H9 (cell line): ENCODE results near the gene LBH. TPM values are rescaled to one million over a fixed set of nuclear protein-coding genes. Genes with fewer than 3 reads are reported as not detected.

ENCODE experiments used
- DNase-seq: peaks from one replicate; pipeline ENCODE4 v3.0.0-alpha.2; 2017
- H2AFZ ChIP-seq: one replicate; pipeline ENCODE4 v1.6.1; 2013; ENCODE audit warnings: mild to moderate bottlenecking, low read length, control low read depth, moderate library complexity
- H2AK5ac ChIP-seq: 2 replicates; pipeline ENCODE4 v1.6.1; 2013; ENCODE audit warnings: low read length, control low read depth, mixed read lengths; ENCODE audit not compliant: insufficient read length
- H2BK120ac ChIP-seq: one replicate; pipeline ENCODE4 v1.6.1; 2013; ENCODE audit warnings: low read depth, mild to moderate bottlenecking, low read length, control low read depth, inconsistent platforms; ENCODE audit not compliant: poor library complexity, severe bottlenecking
- H2BK12ac ChIP-seq: 2 replicates; pipeline ENCODE4 v1.6.1; 2013; ENCODE audit warnings: low read length, control low read depth, mixed read lengths, low read depth; ENCODE audit not compliant: insufficient read length
- H2BK15ac ChIP-seq: 2 replicates; pipeline ENCODE4 v1.6.1; 2013; ENCODE audit warnings: low read depth, low read length, control low read depth
- H2BK20ac ChIP-seq: one replicate; pipeline ENCODE4 v1.6.1; 2013; ENCODE audit warnings: low read depth, mild to moderate bottlenecking, low read length, control low read depth, inconsistent platforms; ENCODE audit not compliant: poor library complexity, severe bottlenecking
- H2BK5ac ChIP-seq: 2 replicates; pipeline ENCODE4 v1.6.1; 2013; ENCODE audit warnings: low read length, control low read depth, mixed read lengths; ENCODE audit not compliant: insufficient read length
- H3K14ac ChIP-seq: 2 replicates; pipeline ENCODE4 v1.6.1; 2013; ENCODE audit warnings: low read length, control low read depth; ENCODE audit not compliant: insufficient read depth
- H3K18ac ChIP-seq: 2 replicates; pipeline ENCODE4 v1.6.1; 2013; ENCODE audit warnings: low read depth, mild to moderate bottlenecking, mixed read lengths, low read length, control low read depth; ENCODE audit not compliant: insufficient read length
- H3K23ac ChIP-seq: 2 replicates; pipeline ENCODE4 v1.6.1; 2013; ENCODE audit warnings: low read length, control low read depth, mixed read lengths, low read depth; ENCODE audit not compliant: insufficient read length
- H3K23me2 ChIP-seq: 2 replicates; pipeline ENCODE4 v1.6.1; 2013; ENCODE audit warnings: low read depth, mild to moderate bottlenecking, mixed read lengths, low read length, control low read depth; ENCODE audit not compliant: insufficient read length, poor library complexity, severe bottlenecking
- H3K27ac ChIP-seq: 2 replicates; pipeline ENCODE4 v1.5.1; 2013; ENCODE audit warnings: low read length, control low read depth, mixed read lengths, low read depth; ENCODE audit not compliant: insufficient read length
- H3K27me3 ChIP-seq: 2 replicates; pipeline ENCODE4 v1.6.1; 2013; ENCODE audit warnings: low read length, control low read depth, inconsistent platforms; ENCODE audit not compliant: insufficient read depth
- H3K4ac ChIP-seq: 2 replicates; pipeline ENCODE4 v1.6.1; 2013; ENCODE audit warnings: low read depth, mild to moderate bottlenecking, control low read depth, inconsistent platforms, low read length, moderate library complexity
- H3K4me1 ChIP-seq: 2 replicates; pipeline ENCODE4 v1.6.1; 2013; ENCODE audit warnings: low read length, control low read depth, inconsistent platforms; ENCODE audit not compliant: insufficient read depth
- H3K4me2 ChIP-seq: 2 replicates; pipeline ENCODE4 v1.6.1; 2013; ENCODE audit warnings: low read length, control low read depth, mixed read lengths; ENCODE audit not compliant: insufficient read length, insufficient read depth
- H3K56ac ChIP-seq: 2 replicates; pipeline ENCODE4 v1.6.1; 2013; ENCODE audit warnings: low read depth, mild to moderate bottlenecking, mixed read lengths, low read length, control low read depth; ENCODE audit not compliant: insufficient read length
- H3K79me1 ChIP-seq: 2 replicates; pipeline ENCODE4 v1.6.1; 2013; ENCODE audit warnings: low read depth, mild to moderate bottlenecking, moderate library complexity, low read length, control low read depth, inconsistent platforms; ENCODE audit not compliant: insufficient read depth, poor library complexity, severe bottlenecking
- H3K79me2 ChIP-seq: 2 replicates; pipeline ENCODE4 v1.6.1; 2013; ENCODE audit warnings: low read length, control low read depth, inconsistent platforms; ENCODE audit not compliant: insufficient read depth
- H3K9ac ChIP-seq: 2 replicates; pipeline ENCODE4 v1.6.1; 2013; ENCODE audit warnings: low read length, control low read depth, mixed read lengths; ENCODE audit not compliant: insufficient read length; ENCODE audit errors: extremely low read depth
- H3K9me3 ChIP-seq: one replicate; pipeline ENCODE4 v1.6.1; 2013; ENCODE audit warnings: low read depth, low read length, inconsistent platforms; ENCODE audit not compliant: control insufficient read depth
- H3T11ph ChIP-seq: one replicate; pipeline ENCODE4 v1.6.1; 2013; ENCODE audit warnings: mild to moderate bottlenecking, low read length, control low read depth, inconsistent platforms
- H4K20me1 ChIP-seq: one replicate; pipeline ENCODE4 v1.6.1; 2013; ENCODE audit not compliant: control insufficient read depth, insufficient read length, insufficient read depth
- H4K5ac ChIP-seq: 2 replicates; pipeline ENCODE4 v1.6.1; 2013; ENCODE audit warnings: low read depth, mild to moderate bottlenecking, mixed read lengths, low read length, control low read depth; ENCODE audit not compliant: insufficient read length
- H4K8ac ChIP-seq: replicated peaks from 2 replicates; pipeline ENCODE4 v1.6.1; 2013; ENCODE audit warnings: low read length, control low read depth, mixed read lengths, low read depth; ENCODE audit not compliant: insufficient read length
- H4K91ac ChIP-seq: 2 replicates; pipeline ENCODE4 v1.6.1; 2013; ENCODE audit warnings: low read depth, mild to moderate bottlenecking, moderate library complexity, mixed read lengths, low read length, control low read depth; ENCODE audit not compliant: insufficient read length
- H3K27ac Mint-ChIP-seq, 3 experiments: 2 replicates in 2 of 3; 3 replicates in 1 of 3; pipeline ENCODE4 v1.8.0; 2020 to 2021; ENCODE audit warnings: mixed read lengths in 3 of 3, mild to moderate bottlenecking in 1 of 3, moderate library complexity in 1 of 3
- H3K27me3 Mint-ChIP-seq: 2 replicates; pipeline ENCODE4 v1.8.0; 2021; ENCODE audit warnings: low read depth, mild to moderate bottlenecking, moderate library complexity, mixed read lengths
- H3K36me3 Mint-ChIP-seq, 3 experiments: 2 replicates in 2 of 3; 3 replicates in 1 of 3; pipeline ENCODE4 v1.8.0; 2020 to 2021; ENCODE audit warnings: low read depth in 3 of 3, mixed read lengths in 3 of 3; ENCODE audit not compliant: insufficient read depth in 1 of 3
- H3K4me1 Mint-ChIP-seq, 2 experiments: 2 replicates each; pipeline ENCODE4 v1.8.0; 2020; ENCODE audit warnings: mixed read lengths in 2 of 2
- H3K4me3 Mint-ChIP-seq, 2 experiments: 2 replicates in 1 of 2; 3 replicates in 1 of 2; pipeline ENCODE4 v1.8.0; 2020 to 2021; ENCODE audit warnings: mild to moderate bottlenecking in 2 of 2, mixed read lengths in 2 of 2, moderate library complexity in 1 of 2
- H3K9me3 Mint-ChIP-seq, 2 experiments: 2 replicates in 1 of 2; 3 replicates in 1 of 2; pipeline ENCODE4 v1.8.0; 2020; ENCODE audit warnings: mild to moderate bottlenecking in 2 of 2, mixed read lengths in 2 of 2, moderate library complexity in 1 of 2
- WGBS: extraction: QIAGEN DNeasy Blood & Tissue Kit; methylation state at CpG from one replicate; pipeline ENCODE4 v1.1.7; 2013; ENCODE audit warnings: missing lambda C conversion rate, low lambda C conversion rate, mixed read lengths; ENCODE audit not compliant: insufficient read length; ENCODE audit errors: extremely low coverage; 5-methylcytosine and 5-hydroxymethylcytosine counted together
- total RNA-seq: library from RNA; stranded (reverse); gene quantifications from 2 replicates; pipeline ENCODE4 v1.2.1, GENCODE V29; 2021
- TF ChIP-seq, protein P1 (sequence below): fragments of 200-600 bp; sonication (generic); conservative IDR thresholded peaks from 3 replicates; pipeline ENCODE4 v1.8.0; 2021; ENCODE audit warnings: antibody characterized with exemption, mild to moderate bottlenecking

Gene LBH
- total RNA-seq, 1 experiment from 2014 or later = 53.0 TPM

DNA sequence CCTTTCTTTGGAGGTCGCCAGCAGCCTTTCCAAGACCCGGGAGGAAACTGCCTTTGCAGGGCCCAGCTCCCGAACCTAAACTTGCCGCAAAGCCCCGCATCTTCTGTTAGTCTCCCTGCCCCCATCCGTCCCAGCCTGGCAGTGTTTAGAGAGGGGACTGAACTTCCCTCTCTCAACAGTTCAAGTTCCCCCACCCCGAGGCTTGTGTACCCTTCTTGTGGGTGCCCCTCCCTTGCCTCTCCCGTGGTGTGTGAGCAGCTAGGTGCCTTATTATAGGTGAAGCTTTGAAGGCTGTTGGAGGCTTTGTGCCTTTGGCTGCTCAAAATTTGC lies 1.4 kb downstream of the LBH start:
- Histone ChIP-seq H3K79me2 (no peaks in the 10 kb centered on the region), H3K18ac (peak overlapping the region; percentile 65), H4K8ac (no peak overlapping the region), H4K20me1 (no peaks in the 10 kb centered on the region), H4K91ac (no peak overlapping the region), H2BK20ac (no peak overlapping the region), H2BK12ac (no peak overlapping the region), H3K4ac (no peak overlapping the region), H2BK120ac (no peak overlapping the region), H3K9me3 (no peaks in the 10 kb centered on the region), H2AFZ (no peak overlapping the region), H4K5ac (no peak overlapping the region), H3K23me2 (peaks cover 20% of the 10 kb centered on the region), H2BK15ac (no peak overlapping the region), H3T11ph (no peak overlapping the region), H3K9ac (peak overlapping the region; percentile 55), H3K27me3 (peaks cover 6% of the 10 kb centered on the region; the same call in 1 of the 2 replicates), H3K4me1 (peaks cover 3% of the 10 kb centered on the region; the same call in 1 of the 2 replicates), H3K27ac (no peak overlapping the region), H3K79me1 (no peaks in the 10 kb centered on the region), H2AK5ac (no peak overlapping the region), H3K56ac (no peak overlapping the region), H3K14ac (peak overlapping the region; percentile 81), H3K4me2 (peak overlapping the region; percentile 70), H2BK5ac (no peak overlapping the region), H3K23ac (no peak overlapping the region)
- peak overlapping the region in 1 of 3 experiments; percentile 40; a peak in 1 of 7 replicates for H3K27ac Mint-ChIP-seq
- H3K4me3 Mint-ChIP-seq = peak overlapping the region; percentile 79 to 89
- WGBS = no CpG with 5 or more reads among the region's 8 CpGs
- TF ChIP-seq, protein P1, sequence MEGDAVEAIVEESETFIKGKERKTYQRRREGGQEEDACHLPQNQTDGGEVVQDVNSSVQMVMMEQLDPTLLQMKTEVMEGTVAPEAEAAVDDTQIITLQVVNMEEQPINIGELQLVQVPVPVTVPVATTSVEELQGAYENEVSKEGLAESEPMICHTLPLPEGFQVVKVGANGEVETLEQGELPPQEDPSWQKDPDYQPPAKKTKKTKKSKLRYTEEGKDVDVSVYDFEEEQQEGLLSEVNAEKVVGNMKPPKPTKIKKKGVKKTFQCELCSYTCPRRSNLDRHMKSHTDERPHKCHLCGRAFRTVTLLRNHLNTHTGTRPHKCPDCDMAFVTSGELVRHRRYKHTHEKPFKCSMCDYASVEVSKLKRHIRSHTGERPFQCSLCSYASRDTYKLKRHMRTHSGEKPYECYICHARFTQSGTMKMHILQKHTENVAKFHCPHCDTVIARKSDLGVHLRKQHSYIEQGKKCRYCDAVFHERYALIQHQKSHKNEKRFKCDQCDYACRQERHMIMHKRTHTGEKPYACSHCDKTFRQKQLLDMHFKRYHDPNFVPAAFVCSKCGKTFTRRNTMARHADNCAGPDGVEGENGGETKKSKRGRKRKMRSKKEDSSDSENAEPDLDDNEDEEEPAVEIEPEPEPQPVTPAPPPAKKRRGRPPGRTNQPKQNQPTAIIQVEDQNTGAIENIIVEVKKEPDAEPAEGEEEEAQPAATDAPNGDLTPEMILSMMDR = no peak
- peaks cover 33% of the 10 kb centered on the region for H3K27me3 Mint-ChIP-seq
- peaks cover 9 to 33% (median 12%) of the 10 kb centered on the region in 3 experiments; a peak in 6 of 7 replicates for H3K36me3 Mint-ChIP-seq
- H3K4me1 Mint-ChIP-seq = peaks cover 22 to 30% of the 10 kb centered on the region in 2 experiments
- no peaks in the 10 kb centered on the region for H3K9me3 Mint-ChIP-seq
- no peak for DNase-seq
